Measurements from ENCODE around the gene COL24A1.
A peak's percentile ranks its signal among the peaks of the same experiment; 100 is the strongest.
"Not testable (repeated sequence)": the region's sequence is repeated elsewhere in the genome, so short reads cannot be mapped to it uniquely, and the experiment has no call there.

Gene COL24A1

DNA sequence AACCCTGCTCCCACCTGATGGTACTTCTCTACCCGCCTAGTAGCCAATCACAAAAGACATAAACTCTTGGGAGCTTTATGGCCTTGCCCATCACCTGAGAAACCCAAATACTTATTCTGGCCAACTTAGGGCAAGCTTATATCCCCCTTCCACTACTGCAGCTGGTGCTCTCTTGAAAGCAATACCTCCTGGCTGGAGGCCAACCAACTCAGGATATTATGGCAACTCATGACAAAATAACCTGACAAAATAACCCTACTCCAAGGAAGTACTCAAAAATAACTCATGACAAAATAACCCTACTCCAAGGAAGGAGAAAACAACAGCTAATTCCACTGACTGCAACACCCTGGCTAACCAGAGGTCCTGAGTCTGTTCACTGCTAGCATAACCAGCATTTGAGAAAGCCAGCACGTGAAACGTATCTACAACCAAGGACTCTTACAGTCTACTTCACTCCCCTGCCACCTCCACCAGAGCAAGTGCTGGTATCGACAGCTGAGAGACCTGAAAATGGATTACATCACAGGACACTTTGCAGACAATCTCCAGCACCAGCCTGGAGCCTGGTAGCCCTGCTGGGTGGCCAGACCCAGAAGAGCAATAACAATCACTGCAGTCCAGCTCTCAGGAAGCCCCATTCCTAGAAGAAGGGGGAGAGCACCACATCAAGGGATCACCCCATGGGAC is 179.9 kb downstream of the COL24A1 start:
- peak; percentile 91 for DNase-seq

GRCh38 chr1:85975912-85976371 is 180.6 kb downstream of the COL24A1 start:
- peak; percentile 93 for DNase-seq

- DNase-seq = no peak
Measured at GRCh38 chr1:85962457-85962856, 194.1 kb downstream of the COL24A1 start.

GRCh38 chr1:85957760-85958159 is 198.8 kb downstream of the COL24A1 start:
- DNase-seq = no peak

DNA sequence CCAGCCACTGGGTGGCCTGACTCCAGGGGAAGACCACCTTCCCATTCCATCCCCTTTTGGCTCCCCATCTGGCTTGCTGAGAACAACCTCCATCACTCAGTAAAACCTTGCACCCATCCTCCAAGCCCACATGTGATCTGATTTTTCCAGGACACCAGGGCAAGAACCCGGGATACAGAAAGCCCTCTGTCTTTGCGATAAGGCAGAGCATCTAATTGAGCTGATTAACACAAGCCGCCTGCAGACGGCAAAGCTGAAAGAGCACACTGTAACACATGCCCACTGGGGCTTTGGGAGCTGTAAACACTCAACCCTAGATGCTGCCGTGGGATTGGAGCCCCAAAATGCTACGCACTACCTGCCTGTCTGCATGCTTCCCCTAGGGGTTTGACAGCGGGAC is 201.4 kb downstream of the COL24A1 start:
- DNase-seq = not testable (repeated sequence)

DNA sequence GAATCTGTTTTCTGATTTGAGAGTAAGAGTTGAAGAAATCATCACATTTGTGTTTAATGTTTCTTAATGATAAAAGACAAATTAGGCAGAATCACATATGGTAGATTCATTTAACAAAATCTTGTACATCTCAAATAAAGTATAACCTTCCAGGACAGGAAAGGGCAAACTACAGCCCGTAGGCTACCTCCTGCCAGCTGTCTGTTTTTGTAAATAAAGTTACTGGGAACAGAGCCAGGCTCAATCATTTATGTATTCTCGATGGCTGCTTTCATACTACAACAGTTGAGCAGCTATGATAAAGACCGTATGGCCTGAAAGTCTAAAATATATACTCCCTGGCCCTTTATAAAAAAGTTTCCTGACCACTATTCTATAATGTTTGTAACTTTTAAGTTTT is 204.1 kb downstream of the COL24A1 start:
- peak; percentile 88 for DNase-seq

DNA sequence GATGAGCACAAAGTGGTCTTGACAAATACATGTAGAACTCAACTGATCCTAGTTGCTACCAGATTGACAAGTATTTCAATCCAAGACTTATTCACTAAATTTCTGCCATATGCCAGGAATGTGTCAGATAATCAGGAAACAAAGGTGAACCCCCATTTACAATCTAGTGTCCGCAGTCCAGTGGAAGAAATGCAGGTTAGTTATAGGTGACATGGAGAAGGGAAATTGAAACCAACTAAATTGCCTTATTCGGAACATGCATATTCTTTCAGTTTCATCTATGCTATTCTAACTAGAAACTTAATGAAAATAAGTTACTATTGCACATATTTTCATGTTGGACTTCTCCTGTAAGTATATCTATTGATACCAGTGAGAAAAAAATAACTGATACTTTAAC is 209.4 kb downstream of the COL24A1 start:
- no peak for DNase-seq

GRCh38 chr1:85943945-85944344 is 212.6 kb downstream of the COL24A1 start:
- no peak for DNase-seq

DNA sequence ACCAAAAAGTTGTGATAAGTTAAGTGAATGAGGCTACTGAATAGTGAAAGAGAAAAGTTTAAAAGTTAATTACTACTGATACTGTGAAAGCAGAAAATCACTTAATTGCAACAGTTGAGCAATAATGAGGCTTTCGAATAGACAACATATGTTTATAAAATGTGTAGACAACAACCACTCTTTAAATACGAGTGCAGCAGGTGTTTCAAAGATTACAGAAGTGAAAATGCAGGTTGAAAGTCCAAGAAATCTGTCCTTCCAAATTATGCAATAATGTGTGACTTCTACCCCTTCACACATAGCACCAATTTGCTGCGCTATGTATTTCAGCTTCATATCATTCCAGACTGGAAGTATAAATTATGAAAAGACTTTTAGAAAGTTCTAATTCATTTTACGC is 213.0 kb downstream of the COL24A1 start:
- DNase-seq = no peak

GRCh38 chr1:85940656-85941306 is 215.8 kb downstream of the COL24A1 start:
- no peak for DNase-seq

GRCh38 chr1:85938829-85939228 is 217.7 kb downstream of the COL24A1 start:
- DNase-seq = no peak

DNA sequence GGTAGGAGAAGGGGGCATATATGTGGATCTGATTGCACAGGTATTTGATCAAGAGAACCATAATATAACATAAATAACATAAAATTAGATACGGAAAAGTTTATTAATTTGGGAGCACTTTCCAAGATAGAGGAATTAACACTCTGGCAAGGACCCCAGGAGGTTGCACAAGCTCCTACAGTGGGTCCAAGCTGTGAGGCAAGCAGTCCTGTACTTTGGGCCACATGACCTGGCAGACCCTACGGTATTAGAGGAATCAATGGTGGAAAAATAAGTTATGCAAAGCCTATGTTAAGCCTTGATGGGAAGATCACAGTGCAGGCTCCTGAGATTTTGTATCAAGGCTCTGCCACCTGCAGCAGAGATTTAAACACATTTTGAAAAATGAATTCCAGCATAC is 220.1 kb downstream of the COL24A1 start:
- DNase-seq = no peak

GRCh38 chr1:85936057-85936456 is 220.5 kb downstream of the COL24A1 start:
- no peak for DNase-seq

- no peak for DNase-seq
Measured at GRCh38 chr1:85935234-85935633, 221.3 kb downstream of the COL24A1 start.

DNA sequence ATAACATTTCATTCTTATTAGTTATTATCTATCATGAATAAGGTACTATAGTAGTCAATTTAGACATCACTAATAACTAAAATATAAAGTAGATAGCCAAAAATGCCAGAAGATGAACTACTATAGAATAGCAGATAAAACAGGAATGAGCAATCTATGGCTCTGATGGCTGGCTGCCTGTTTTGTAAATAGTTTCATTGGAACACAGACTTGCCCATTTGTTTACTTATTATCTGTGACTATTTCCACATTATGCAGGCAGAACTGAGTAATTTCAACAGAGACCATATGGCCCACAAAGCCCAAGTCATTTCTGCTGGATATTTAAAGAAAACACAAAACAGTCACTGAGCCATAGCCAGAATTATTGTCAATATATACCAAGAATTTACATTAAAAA is 222.1 kb downstream of the COL24A1 start:
- no peak for DNase-seq

- no peak for DNase-seq
Measured at GRCh38 chr1:85933961-85934360, 222.6 kb downstream of the COL24A1 start.

DNA sequence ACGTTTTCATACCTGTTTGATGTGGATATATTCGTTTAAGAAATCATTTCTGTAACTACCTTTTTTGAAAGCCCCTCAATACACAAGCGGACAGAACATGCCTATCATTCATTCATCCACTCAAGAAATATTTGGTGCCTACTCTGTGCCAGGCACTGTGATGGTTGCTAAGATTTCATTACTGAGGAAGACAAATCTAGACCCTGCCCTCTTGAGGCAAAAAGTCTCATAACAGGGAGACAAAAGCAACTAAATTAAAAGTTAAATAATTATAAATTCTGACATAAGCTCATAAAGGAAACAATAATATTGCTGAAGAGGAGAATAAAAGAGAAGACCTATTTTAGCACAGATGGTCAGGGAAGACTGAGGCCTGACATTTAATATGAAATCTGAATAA is 244.8 kb downstream of the COL24A1 start:
- DNase-seq = peak; percentile 20

DNA sequence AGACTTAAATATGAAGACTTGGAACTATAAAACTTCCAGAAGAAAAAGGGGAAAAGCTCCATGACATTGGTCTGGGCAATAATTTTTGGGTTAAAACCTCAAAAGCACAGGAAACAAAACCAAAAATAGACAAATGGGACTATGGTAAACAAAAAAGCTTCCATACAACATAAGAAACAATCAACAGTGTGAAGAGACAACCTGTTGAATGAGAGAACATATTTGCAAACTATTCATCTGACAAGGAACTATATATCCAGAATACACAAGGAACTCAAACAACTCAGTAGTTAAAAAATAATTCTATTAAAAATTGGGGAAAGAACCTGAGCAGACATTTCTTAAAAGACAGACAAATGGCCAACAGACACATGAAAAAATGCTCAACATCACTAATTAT is 255.7 kb downstream of the COL24A1 start:
- DNase-seq = no peak

DNA sequence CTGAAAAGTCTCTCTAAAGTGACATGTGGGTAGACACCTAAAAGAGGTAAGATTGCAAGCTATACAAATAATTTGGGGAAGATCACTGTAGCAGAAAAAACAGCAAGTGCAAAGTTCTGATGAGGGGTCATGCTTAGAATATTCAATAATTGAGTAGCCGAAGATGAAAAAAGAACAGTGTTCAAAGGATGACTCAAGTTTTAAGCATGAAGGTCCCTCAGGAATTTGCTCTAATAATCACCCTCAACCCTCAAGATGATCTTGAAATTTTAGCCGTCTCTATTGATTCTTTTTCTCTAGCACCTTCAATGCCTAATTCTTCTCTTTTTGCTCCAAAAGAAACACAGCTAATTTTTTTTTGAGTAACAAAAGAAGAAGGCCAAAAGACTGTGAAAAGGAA is 257.7 kb downstream of the COL24A1 start:
- no peak for DNase-seq

DNA sequence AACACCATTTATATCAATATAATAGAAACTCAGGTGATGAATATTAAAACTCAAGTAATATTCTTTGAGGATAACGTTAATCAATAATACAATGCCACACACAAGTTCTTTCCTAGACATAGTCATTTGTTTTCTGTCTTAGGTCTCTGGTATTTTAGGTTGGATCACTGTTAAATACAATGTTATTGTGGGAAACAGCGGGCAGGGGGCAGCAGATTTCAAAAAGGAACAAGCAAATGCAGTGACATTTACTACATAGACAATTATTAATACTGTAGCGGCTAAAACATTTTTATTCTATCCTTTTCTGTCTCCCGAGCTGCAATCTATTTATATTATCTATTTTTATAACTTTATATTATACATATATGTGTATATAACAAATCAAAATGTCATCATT is 261.9 kb downstream of the COL24A1 start:
- DNase-seq = peak; percentile 60

DNA sequence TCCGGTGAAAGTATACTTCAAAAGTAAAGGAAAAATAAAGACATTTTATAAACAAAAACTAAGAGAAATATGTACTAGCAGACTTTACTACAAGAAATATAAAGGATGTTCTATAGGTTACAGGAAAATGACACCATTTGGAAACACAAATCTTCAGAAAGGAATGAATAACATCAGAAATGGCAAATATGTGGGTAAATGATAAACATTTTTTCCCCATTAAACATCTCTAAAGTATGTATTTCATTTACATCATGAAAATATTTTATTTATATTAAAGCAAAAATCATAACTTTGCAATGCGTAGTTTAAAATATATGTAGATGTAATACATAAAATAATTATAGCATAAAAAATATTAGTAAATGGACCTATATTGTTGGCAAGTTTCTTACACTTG is 264.2 kb downstream of the COL24A1 start:
- no peak for DNase-seq

GRCh38 chr1:85889870-85890269 is 266.7 kb downstream of the COL24A1 start:
- DNase-seq = no peak

GRCh38 chr1:85888921-85889320 is 267.7 kb downstream of the COL24A1 start:
- no peak for DNase-seq

GRCh38 chr1:85884372-85885035 is 272.1 kb downstream of the COL24A1 start:
- peak; percentile 70 for DNase-seq

Data from NCI-H69 (cell line).